ENCODE results near the gene CDON. TPM values are rescaled to one million over a fixed set of nuclear protein-coding genes. Genes with fewer than 3 reads are reported as not detected.

CDON gene
- total and polyA plus RNA-seq, 8 donors: 0.31 to 80.8 (median 21.2) TPM

DNA sequence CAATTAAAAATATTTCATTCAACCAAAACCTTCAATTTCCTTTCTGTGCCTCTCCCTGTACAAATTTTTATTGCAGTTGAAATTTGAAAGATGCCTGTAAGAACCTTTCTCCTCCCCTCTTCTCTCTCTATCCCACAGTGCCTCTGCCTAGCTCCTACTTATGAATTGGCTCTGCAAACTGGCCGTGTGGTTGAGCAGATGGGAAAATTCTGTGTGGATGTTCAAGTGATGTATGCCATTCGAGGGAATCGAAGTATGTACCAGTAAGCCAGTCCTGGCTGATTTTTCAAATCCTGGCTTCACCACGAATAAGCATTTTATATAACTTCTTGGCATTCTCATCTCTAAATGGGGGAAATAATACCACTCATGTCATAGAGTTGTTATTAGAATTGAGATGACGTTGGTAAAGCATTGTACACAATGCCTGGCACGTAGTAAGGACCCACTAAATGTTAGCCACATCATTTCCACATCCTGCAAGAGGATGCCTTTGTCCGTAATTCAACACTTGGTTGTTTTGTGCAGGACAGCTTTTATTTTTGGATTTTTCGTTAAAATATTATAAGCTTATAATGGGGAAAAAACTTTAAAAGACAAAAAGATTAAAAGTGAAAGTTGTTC lies 152.3 kb downstream of the CDON start:
- no peak overlapping the region for H3K27ac ChIP-seq
- TF ChIP-seq, protein P1, sequence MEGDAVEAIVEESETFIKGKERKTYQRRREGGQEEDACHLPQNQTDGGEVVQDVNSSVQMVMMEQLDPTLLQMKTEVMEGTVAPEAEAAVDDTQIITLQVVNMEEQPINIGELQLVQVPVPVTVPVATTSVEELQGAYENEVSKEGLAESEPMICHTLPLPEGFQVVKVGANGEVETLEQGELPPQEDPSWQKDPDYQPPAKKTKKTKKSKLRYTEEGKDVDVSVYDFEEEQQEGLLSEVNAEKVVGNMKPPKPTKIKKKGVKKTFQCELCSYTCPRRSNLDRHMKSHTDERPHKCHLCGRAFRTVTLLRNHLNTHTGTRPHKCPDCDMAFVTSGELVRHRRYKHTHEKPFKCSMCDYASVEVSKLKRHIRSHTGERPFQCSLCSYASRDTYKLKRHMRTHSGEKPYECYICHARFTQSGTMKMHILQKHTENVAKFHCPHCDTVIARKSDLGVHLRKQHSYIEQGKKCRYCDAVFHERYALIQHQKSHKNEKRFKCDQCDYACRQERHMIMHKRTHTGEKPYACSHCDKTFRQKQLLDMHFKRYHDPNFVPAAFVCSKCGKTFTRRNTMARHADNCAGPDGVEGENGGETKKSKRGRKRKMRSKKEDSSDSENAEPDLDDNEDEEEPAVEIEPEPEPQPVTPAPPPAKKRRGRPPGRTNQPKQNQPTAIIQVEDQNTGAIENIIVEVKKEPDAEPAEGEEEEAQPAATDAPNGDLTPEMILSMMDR (IDR thresholded peaks at IDR 0.05): no peak
- TF ChIP-seq POLR2AphosphoS5 (IDR thresholded peaks at IDR 0.05) (no peak), EP300 (IDR thresholded peaks at IDR 0.05) (no peak), POLR2A (IDR thresholded peaks at IDR 0.05) (no peak)
- H3K4me3 ChIP-seq: no peak overlapping the region
- DNase-seq: no peak
- H3K9me3 ChIP-seq: no peaks in the 10 kb centered on the region
- H3K36me3 ChIP-seq: no peaks in the 10 kb centered on the region
- WGBS, 5 donors: 76 to 82% (median 78%) methylated on average over 8 of the region's 8 CpGs
- intact Hi-C loops (cut with DNase I; ENCODE audit: low total_unique reads): no loop called here
- H3K27me3 ChIP-seq: peaks cover 0 to 18% (median 6%) of the 10 kb centered on the region in 3 donors
- no peaks in the 10 kb centered on the region for H3K4me1 ChIP-seq

Other genes starting within 250 kb of the CDON start
- gene PATE4, start 229.6 kb downstream of the CDON start, total RNA-seq: not detected
- not detected for gene PATE4, start 229.6 kb downstream of the CDON start, polyA plus RNA-seq
- 1 to 10 TPM in 2 of 5 donors, under 1 TPM in 2, not detected in 1; 0.87 to 6.6 (median 1.9) TPM for gene HYLS1, start 175.2 kb downstream of the CDON start, total RNA-seq
- gene HYLS1, start 175.2 kb downstream of the CDON start, polyA plus RNA-seq: 1 to 10 TPM; 2.9 to 4.5 (median 3.8) TPM
- 10 to 100 TPM in 1 of 5 donors, 1 to 10 TPM in 3, under 1 TPM in 1; 0.58 to 15.1 (median 4.0) TPM for gene PUS3, start 159.7 kb downstream of the CDON start, total RNA-seq
- gene PUS3, start 159.7 kb downstream of the CDON start, polyA plus RNA-seq: 10 to 100 TPM; 10.3 to 11.2 (median 10.7) TPM
- gene DDX25, start 158.4 kb downstream of the CDON start, total RNA-seq: 1 to 10 TPM in 1 of 5 donors, under 1 TPM in 2, not detected in 2; under 0.01 to 1.0 (median 0.92) TPM
- gene DDX25, start 158.4 kb downstream of the CDON start, polyA plus RNA-seq: under 1 TPM in 2 of 3 donors, not detected in 1; 0.25 to 0.30 TPM
- not detected for gene VSIG10L2, start 116.8 kb downstream of the CDON start, total RNA-seq
- gene VSIG10L2, start 116.8 kb downstream of the CDON start, polyA plus RNA-seq: 1 to 10 TPM in 1 of 3 donors, under 1 TPM in 1, not detected in 1; 0.35 to 1.4 TPM
- gene RPUSD4, start 148.8 kb upstream of the CDON start, total RNA-seq: 10 to 100 TPM; 22.8 to 63.4 (median 31.6) TPM
- 10 to 100 TPM; 16.8 to 27.2 (median 17.8) TPM for gene RPUSD4, start 148.8 kb upstream of the CDON start, polyA plus RNA-seq
- gene FAM118B, start 148.9 kb upstream of the CDON start, total RNA-seq: 10 to 100 TPM in 4 of 5 donors, 1 to 10 TPM in 1; 7.6 to 50.7 (median 37.4) TPM
- gene FAM118B, start 148.9 kb upstream of the CDON start, polyA plus RNA-seq: 10 to 100 TPM in 2 of 3 donors, 1 to 10 TPM in 1; 6.9 to 25.8 (median 16.5) TPM
- 100 to 1,000 TPM in 2 of 5 donors, 10 to 100 TPM in 3; 13.9 to 255 (median 63.7) TPM for gene SRPRA, start 206.0 kb upstream of the CDON start, total RNA-seq
- 10 to 100 TPM; 26.4 to 49.3 (median 37.4) TPM for gene SRPRA, start 206.0 kb upstream of the CDON start, polyA plus RNA-seq
- gene FOXRED1, start 206.3 kb upstream of the CDON start, total RNA-seq: 10 to 100 TPM in 4 of 5 donors, 1 to 10 TPM in 1; 5.4 to 26.3 (median 14.8) TPM
- 10 to 100 TPM; 17.3 to 22.7 (median 18.9) TPM for gene FOXRED1, start 206.3 kb upstream of the CDON start, polyA plus RNA-seq
- gene TIRAP, start 220.2 kb upstream of the CDON start, total RNA-seq: 10 to 100 TPM in 3 of 5 donors, 1 to 10 TPM in 2; 5.1 to 86.2 (median 15.6) TPM
- gene TIRAP, start 220.2 kb upstream of the CDON start, polyA plus RNA-seq: 1 to 10 TPM; 3.7 to 6.6 (median 5.2) TPM
- gene DCPS, start 241.2 kb upstream of the CDON start, total RNA-seq: 10 to 100 TPM in 2 of 5 donors, 1 to 10 TPM in 3; 1.8 to 60.3 (median 5.9) TPM
- gene DCPS, start 241.2 kb upstream of the CDON start, polyA plus RNA-seq: 10 to 100 TPM; 10.5 to 21.2 (median 14.7) TPM